ENCODE data around the gene PEX26. TPM values are rescaled to one million over a fixed set of nuclear protein-coding genes. Genes with fewer than 3 reads are reported as not detected.

The PEX26 gene
- total and polyA plus RNA-seq, 9 donors: 9.8 to 19.6 (median 15.6) TPM

- Histone ChIP-seq H3K27me3 (ENCODE audit: control insufficient read depth, insufficient read depth, low read length) (peaks cover 22% of the 10 kb centered on the region), H3K9me3 (replicated peaks; ENCODE audit: control insufficient read depth, low read depth, low read length) (no peaks in the 10 kb centered on the region), H3K36me3 (ENCODE audit: control insufficient read depth, insufficient read depth, low read length) (no peaks in the 10 kb centered on the region), H3K4me3 (ENCODE audit: low read length) (no peak overlapping the region), H3K4me1 (ENCODE audit: control insufficient read depth, insufficient read depth, low read length) (peaks cover 38% of the 10 kb centered on the region), H3K27ac (ENCODE audit: low read length) (no peak overlapping the region)
- no peak for DNase-seq
- WGBS (ENCODE audit: insufficient coverage): 47% methylated on average over 10 of the region's 14 CpGs
These were observed 31.8 kb downstream of the PEX26 start for GRCh38 chr22:18109410-18110193.

GRCh38 chr22:18110194-18110953, 32.6 kb downstream of the PEX26 start, which contains the start of gene TUBA8:
Gene TUBA8 (plus strand): TSS chr22:18110809. CDS start chr22:18110866, 57 bp downstream.
- Histone ChIP-seq H3K27ac (ENCODE audit: low read length) (peak within 1 kb of the TSS; percentile 35), H3K4me3 (ENCODE audit: low read length) (peak within 1 kb of the TSS; percentile 47), H3K4me1 (ENCODE audit: control insufficient read depth, insufficient read depth, low read length) (peaks cover 45% of the 10 kb centered on the region), H3K36me3 (ENCODE audit: control insufficient read depth, insufficient read depth, low read length) (no peaks in the 10 kb centered on the region), H3K9me3 (replicated peaks; ENCODE audit: control insufficient read depth, low read depth, low read length) (no peaks in the 10 kb centered on the region), H3K27me3 (ENCODE audit: control insufficient read depth, insufficient read depth, low read length) (peaks cover 22% of the 10 kb centered on the region)
- WGBS (ENCODE audit: insufficient coverage): under 1% methylated on average over 69 of the region's 72 CpGs
- peak; percentile 57 for DNase-seq

GRCh38 chr22:18110954-18111758, 33.4 kb downstream of the PEX26 start:
- DNase-seq: no peak
- no peaks in the 10 kb centered on the region for H3K9me3 ChIP-seq (replicated peaks; ENCODE audit: control insufficient read depth, low read depth, low read length)
- H3K4me1 ChIP-seq (ENCODE audit: control insufficient read depth, insufficient read depth, low read length): peaks cover 52% of the 10 kb centered on the region
- peak overlapping the region; percentile 35 for H3K27ac ChIP-seq (ENCODE audit: low read length)
- peak overlapping the region; percentile 47 for H3K4me3 ChIP-seq (ENCODE audit: low read length)
- 9% methylated on average over 33 of the region's 39 CpGs for WGBS (ENCODE audit: insufficient coverage)
- H3K36me3 ChIP-seq (ENCODE audit: control insufficient read depth, insufficient read depth, low read length): no peaks in the 10 kb centered on the region
- peaks cover 22% of the 10 kb centered on the region for H3K27me3 ChIP-seq (ENCODE audit: control insufficient read depth, insufficient read depth, low read length)

- Histone ChIP-seq H3K36me3 (ENCODE audit: control insufficient read depth, insufficient read depth, low read length) (no peaks in the 10 kb centered on the region), H3K27me3 (ENCODE audit: control insufficient read depth, insufficient read depth, low read length) (peaks cover 22% of the 10 kb centered on the region), H3K27ac (ENCODE audit: low read length) (no peak overlapping the region), H3K4me3 (ENCODE audit: low read length) (peak overlapping the region; percentile 47), H3K9me3 (replicated peaks; ENCODE audit: control insufficient read depth, low read depth, low read length) (no peaks in the 10 kb centered on the region), H3K4me1 (ENCODE audit: control insufficient read depth, insufficient read depth, low read length) (peaks cover 58% of the 10 kb centered on the region)
- DNase-seq: no peak
- 40% methylated on average over 1 of the region's 12 CpGs for WGBS (ENCODE audit: insufficient coverage)
These were observed 34.1 kb downstream of the PEX26 start for GRCh38 chr22:18111759-18112330.

- Histone ChIP-seq H3K27me3 (ENCODE audit: control insufficient read depth, insufficient read depth, low read length) (peaks cover 22% of the 10 kb centered on the region), H3K4me3 (ENCODE audit: low read length) (no peak overlapping the region), H3K36me3 (ENCODE audit: control insufficient read depth, insufficient read depth, low read length) (no peaks in the 10 kb centered on the region), H3K27ac (ENCODE audit: low read length) (no peak overlapping the region), H3K9me3 (replicated peaks; ENCODE audit: control insufficient read depth, low read depth, low read length) (no peaks in the 10 kb centered on the region), H3K4me1 (ENCODE audit: control insufficient read depth, insufficient read depth, low read length) (peaks cover 59% of the 10 kb centered on the region)
- no peak for DNase-seq
- WGBS (ENCODE audit: insufficient coverage): 20% methylated on average over 1 of the region's 6 CpGs
These were observed 34.6 kb downstream of the PEX26 start for GRCh38 chr22:18112440-18112839.

- no peak overlapping the region for H3K4me3 ChIP-seq (ENCODE audit: low read length)
- H3K27ac ChIP-seq (ENCODE audit: low read length): peak overlapping the region; percentile 53
- DNase-seq: no peak
- H3K27me3 ChIP-seq (ENCODE audit: control insufficient read depth, insufficient read depth, low read length): peaks cover 22% of the 10 kb centered on the region
- H3K36me3 ChIP-seq (ENCODE audit: control insufficient read depth, insufficient read depth, low read length): no peaks in the 10 kb centered on the region
- 73% methylated on average over 9 of the region's 11 CpGs for WGBS (ENCODE audit: insufficient coverage)
- peaks cover 60% of the 10 kb centered on the region for H3K4me1 ChIP-seq (ENCODE audit: control insufficient read depth, insufficient read depth, low read length)
- H3K9me3 ChIP-seq (replicated peaks; ENCODE audit: control insufficient read depth, low read depth, low read length): no peaks in the 10 kb centered on the region
These were observed 36.0 kb downstream of the PEX26 start for GRCh38 chr22:18113680-18114394.

- no peak overlapping the region for H3K4me3 ChIP-seq (ENCODE audit: low read length)
- no peak for DNase-seq
- WGBS (ENCODE audit: insufficient coverage): 80% methylated on average over 1 of the region's 4 CpGs
- no peaks in the 10 kb centered on the region for H3K36me3 ChIP-seq (ENCODE audit: control insufficient read depth, insufficient read depth, low read length)
- peaks cover 22% of the 10 kb centered on the region for H3K27me3 ChIP-seq (ENCODE audit: control insufficient read depth, insufficient read depth, low read length)
- no peaks in the 10 kb centered on the region for H3K9me3 ChIP-seq (replicated peaks; ENCODE audit: control insufficient read depth, low read depth, low read length)
- peak overlapping the region; percentile 53 for H3K27ac ChIP-seq (ENCODE audit: low read length)
- H3K4me1 ChIP-seq (ENCODE audit: control insufficient read depth, insufficient read depth, low read length): peaks cover 67% of the 10 kb centered on the region
These were observed 36.7 kb downstream of the PEX26 start for GRCh38 chr22:18114495-18114894.

- H3K4me3 ChIP-seq (ENCODE audit: low read length): no peak overlapping the region
- peaks cover 16% of the 10 kb centered on the region for H3K27me3 ChIP-seq (ENCODE audit: control insufficient read depth, insufficient read depth, low read length)
- no peak for DNase-seq
- H3K36me3 ChIP-seq (ENCODE audit: control insufficient read depth, insufficient read depth, low read length): no peaks in the 10 kb centered on the region
- peaks cover 66% of the 10 kb centered on the region for H3K4me1 ChIP-seq (ENCODE audit: control insufficient read depth, insufficient read depth, low read length)
- no peaks in the 10 kb centered on the region for H3K9me3 ChIP-seq (replicated peaks; ENCODE audit: control insufficient read depth, low read depth, low read length)
- 84% methylated on average over 13 of the region's 15 CpGs for WGBS (ENCODE audit: insufficient coverage)
- peak overlapping the region; percentile 78 for H3K27ac ChIP-seq (ENCODE audit: low read length)
These were observed 37.3 kb downstream of the PEX26 start for GRCh38 chr22:18114976-18115652.

- H3K27ac ChIP-seq (ENCODE audit: low read length): peak overlapping the region; percentile 78
- no peaks in the 10 kb centered on the region for H3K36me3 ChIP-seq (ENCODE audit: control insufficient read depth, insufficient read depth, low read length)
- peaks cover 64% of the 10 kb centered on the region for H3K4me1 ChIP-seq (ENCODE audit: control insufficient read depth, insufficient read depth, low read length)
- H3K9me3 ChIP-seq (replicated peaks; ENCODE audit: control insufficient read depth, low read depth, low read length): no peaks in the 10 kb centered on the region
- no peak overlapping the region for H3K4me3 ChIP-seq (ENCODE audit: low read length)
- peaks cover 10% of the 10 kb centered on the region for H3K27me3 ChIP-seq (ENCODE audit: control insufficient read depth, insufficient read depth, low read length)
- 68% methylated on average over 7 of the region's 8 CpGs for WGBS (ENCODE audit: insufficient coverage)
- DNase-seq: peak; percentile 45
These were observed 38.1 kb downstream of the PEX26 start for GRCh38 chr22:18115906-18116371.
